Cerebellar cortex (tissue), 1 donor: ENCODE data around the gene ENO2.

Experiments used
- DNase-seq: peaks from one replicate; pipeline ENCODE4 v3.0.0-alpha.2; 2015; ENCODE audit warnings: low spot score

The ENO2 gene

DNA sequence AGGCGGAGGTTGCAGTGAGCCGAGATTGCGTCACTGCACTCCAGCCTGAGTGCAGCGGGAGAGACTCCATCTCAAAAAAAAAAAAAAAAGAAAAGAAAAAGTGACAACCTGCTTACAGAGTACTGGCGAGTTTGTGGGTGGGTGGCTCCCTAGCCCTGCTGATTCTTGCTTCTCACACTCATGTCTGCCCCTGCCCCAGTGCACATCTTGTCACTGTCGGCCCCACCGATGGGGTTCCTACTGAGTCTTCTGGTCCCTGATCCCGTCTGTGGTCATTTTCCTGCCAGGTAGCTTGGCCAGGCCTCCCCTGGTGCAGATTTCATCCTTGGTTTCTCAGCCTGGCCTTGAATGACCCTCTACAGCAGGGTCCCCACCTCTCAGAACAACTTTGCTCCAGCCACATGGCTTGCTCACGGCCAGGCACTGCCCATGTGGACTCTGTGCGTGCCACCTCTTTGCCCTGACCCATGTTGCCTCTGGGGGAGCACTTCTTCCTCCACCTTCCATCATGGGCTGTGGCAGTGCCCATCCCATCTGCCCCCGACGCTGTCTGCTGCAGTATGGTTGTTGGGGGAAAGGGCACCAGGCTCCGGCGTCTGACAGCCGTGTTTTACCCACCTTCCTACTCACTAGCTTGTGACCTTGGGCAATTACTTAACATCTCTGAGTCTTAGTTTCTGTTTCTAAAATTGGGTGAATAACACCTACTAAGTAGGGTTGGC lies 34.7 kb downstream of the ENO2 start:
- no peak for DNase-seq

DNA sequence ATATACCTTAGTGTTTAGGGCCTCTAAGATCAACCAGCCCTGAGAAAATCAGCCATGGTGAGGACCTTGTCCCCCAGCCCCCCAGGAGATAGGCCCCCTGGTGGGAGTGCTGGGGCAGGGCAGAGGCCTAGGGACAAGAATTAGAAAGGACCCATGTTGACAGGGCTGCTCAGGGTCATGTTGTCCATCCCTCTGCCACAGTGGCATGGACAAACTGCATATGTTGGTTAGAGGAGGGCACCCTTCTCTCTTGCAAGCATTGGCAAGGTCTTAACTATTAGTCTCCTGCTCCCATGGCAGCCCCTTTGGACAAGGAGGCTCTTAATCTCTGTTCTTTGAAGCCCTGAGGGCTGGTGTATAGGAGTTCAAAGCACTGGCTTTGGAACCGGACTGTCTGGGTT lies 36.0 kb downstream of the ENO2 start:
- DNase-seq, result no peak

DNA sequence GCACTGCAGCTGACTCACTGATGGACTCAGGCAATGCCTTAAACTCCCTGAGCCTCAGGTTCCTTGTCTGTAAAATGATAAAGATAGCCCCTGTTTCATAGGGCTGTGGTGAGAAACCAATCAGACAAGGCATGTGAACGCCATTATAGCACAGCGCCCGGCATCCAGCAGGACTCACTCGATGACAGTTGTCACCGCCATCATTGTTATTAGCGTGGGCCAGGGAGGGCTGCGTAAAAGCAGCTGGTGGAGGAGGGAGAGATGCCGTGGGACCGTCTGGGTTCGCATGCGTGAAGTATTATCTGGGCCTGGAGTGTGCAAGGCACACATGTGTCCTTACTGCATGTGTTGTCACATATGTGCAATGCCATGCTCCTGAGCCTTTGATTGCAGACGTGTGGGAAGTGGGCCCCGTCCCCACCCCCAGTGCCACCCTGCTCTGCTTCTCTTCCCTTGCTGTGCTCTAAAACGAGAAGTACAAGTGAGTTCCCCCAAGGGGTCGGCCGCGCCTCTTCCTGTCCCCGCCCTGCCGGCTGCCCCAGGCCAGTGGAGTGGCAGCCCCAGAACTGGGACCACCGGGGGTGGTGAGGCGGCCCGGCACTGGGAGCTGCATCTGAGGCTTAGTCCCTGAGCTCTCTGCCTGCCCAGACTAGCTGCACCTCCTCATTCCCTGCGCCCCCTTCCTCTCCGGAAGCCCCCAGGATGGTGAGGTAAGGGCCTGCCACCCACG lies 36.6 kb downstream of the ENO2 start, which contains the start of gene PTPN6:
TSS of gene PTPN6 (plus strand) at position 546 of the 730 bp plus-strand sequence. CDS start at position 703, 157 bp downstream.
- DNase-seq, result no peak

DNA sequence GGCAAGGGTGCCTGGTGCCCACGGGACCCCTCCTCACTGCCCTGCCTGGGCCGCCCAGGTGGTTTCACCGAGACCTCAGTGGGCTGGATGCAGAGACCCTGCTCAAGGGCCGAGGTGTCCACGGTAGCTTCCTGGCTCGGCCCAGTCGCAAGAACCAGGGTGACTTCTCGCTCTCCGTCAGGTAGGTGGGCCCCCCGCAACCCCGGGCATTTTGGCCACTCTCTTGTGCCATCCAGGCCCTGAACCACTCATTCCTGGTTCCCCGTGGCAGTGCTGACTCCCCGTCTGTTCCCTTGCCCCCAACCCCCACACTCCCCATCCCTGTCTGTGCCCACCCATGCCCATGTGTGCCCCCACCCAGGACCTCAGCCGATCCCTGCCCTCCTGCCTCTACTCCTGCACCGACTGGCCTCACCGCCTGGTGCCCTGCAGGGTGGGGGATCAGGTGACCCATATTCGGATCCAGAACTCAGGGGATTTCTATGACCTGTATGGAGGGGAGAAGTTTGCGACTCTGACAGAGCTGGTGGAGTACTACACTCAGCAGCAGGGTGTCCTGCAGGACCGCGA lies 37.3 kb downstream of the ENO2 start:
- DNase-seq, result no peak

DNA sequence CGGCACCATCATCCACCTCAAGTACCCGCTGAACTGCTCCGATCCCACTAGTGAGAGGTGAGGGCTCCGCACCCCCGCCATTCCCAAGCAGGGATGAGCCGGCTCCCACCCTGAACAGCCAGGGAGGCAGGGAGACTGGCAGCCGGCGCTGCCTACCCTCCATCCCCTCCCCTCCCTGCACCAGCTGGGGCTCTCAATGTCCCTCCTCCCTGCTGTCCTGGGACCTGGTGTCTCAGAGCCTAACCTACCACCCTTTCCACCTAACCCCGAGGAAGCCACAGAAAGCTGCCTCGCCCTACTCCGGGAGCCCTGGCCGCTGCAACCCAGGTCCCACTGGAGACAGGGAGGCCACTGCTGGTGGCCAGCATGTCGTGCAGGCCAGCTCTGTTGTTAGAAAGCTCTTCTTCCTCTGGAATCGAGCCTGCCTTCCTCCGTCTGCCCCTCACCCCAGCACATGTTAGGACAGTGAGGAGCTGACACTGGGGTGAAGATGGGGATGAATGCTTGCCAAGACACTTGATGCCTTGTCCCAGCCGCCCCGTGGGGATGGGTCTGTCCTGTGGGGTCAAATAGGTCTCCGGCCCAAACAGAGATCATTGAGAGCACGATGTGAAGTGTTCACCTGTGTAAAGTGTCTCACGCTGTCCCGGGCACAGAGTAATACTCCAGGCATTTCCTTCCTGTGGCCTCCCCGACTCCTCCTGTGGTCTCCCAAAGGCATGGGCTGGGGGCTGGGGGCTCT lies 37.9 kb downstream of the ENO2 start:
- no peak for DNase-seq

DNA sequence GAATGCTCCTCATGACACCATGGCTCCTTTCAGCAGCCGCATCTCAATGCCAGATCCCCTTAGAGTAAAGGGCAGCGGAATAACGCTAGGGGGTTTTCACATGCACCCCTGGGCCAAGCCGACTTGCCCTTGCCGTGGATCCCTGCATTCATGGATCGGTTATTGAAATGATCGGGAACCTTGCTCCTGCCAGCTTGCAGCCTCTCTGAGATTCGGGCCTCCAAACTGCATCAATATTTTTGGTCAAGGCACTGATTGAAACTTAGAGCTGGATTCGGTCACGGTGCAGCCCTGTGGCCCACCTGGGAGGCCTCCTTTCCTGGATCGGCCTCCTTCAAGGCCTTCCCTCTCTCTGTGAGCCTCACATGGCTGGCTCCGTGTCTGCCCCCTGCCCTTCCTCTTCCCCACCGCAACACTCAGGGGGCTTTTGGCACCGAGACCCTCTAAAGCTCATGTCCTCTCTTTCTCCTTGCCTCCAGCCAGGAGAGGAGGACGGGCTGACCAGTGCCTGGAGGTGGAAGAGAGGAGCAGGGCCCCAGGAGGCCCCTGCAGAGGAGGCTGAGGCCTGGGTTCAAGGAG lies 38.6 kb downstream of the ENO2 start:
- no peak for DNase-seq

DNA sequence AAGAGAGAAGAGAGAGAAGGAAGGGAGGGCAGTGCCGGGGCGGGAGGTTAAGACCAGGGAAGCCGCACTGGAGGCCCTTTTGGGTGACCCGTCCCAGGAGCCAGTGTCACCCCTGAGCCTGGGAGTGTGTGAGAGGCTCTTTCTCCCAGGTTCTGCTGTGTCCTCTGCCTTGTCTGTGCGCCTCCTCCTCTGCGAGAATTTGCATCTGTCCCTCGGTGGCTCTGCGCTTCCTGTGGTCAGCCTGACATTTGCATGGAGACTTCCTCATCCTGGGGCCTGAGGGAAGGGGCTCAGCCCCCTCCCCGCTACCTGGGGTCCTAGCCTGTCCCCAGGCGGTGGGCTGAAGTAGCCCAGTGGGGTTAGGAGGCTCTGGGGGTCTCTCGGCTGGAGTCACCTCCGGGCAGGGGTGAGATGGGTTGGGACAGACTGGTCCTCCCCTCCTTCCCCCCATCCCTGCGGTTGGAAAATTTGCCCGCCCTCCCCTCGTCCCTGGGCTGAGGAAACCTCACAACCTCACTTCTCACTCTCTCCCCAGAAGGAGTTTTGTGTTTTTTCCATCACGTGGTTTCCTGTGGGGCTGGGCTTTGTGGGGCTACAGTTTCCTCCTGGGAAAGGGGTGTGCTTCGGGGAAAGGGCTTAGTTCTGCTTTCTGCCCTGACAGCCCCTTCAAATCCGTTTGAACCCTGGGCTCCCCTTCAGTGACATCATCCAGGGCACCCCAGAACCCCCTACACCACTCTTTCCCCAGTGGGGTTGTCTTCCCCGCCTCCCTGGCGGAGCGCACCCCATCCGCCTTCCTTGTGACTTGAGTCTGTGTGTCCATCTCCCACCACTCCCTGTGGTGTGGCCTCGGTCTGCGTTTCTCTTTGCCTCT lies 39.3 kb downstream of the ENO2 start:
- DNase-seq, result no peak

DNA sequence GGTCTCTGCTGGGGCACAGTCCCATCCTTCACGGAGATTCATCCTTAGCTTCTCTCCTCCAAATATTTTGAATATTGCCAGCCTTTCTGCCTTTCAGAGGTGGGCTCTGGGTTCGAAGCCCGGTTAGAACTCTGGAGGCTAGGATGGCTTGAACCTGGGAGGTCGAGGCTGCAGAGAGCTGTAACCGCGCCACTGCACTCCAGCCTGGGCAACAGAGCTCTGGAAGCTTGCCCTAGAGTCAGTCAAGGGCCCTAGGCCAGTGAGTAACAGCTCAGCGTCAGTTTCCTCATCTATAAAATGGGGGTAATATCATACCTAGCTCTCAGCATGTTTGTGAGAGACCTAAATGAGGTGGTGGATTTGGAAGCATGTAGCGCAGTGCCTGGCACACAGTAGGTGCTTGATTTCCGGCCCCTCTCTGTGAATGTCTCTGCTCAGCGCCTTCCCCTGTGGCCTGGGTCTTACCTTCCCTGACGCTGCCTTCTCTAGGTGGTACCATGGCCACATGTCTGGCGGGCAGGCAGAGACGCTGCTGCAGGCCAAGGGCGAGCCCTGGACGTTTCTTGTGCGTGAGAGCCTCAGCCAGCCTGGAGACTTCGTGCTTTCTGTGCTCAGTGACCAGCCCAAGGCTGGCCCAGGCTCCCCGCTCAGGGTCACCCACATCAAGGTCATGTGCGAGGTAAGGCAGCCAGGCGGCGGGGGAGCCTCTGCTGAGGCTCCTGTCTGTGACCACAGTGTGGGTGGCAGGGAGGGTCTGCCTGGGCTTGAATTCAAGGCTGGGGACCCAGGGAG lies 40.1 kb downstream of the ENO2 start:
- no peak for DNase-seq

DNA sequence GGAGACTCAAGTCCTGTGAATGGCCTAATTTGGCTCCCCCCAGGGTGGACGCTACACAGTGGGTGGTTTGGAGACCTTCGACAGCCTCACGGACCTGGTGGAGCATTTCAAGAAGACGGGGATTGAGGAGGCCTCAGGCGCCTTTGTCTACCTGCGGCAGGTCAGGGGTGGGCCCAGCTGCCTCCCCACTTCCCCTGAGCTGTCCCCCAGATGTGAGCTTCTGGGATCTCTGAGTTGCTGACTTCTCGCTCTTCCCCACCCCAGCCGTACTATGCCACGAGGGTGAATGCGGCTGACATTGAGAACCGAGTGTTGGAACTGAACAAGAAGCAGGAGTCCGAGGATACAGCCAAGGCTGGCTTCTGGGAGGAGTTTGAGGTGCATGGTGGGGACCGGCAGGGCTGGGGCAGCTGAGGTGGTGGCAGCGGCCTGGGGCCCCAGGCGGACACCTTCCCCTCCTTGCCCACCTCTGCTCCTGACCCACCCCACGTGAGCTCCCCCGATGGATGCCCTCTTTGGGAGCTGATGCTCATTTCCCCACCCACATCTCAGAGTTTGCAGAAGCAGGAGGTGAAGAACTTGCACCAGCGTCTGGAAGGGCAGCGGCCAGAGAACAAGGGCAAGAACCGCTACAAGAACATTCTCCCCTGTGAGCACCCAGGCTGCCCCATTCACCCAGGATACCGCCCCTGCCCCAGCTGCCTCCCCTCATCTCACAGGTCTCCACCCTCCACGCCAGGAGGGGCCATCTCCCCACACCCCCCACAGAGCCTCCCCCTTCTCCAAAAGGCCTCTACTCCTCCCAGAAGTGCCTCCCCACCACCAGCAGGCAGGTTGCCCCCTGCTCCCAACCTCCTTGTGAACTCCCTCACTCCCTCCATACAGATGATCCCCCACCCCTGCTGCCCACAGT lies 41.0 kb downstream of the ENO2 start:
- no peak for DNase-seq

DNA sequence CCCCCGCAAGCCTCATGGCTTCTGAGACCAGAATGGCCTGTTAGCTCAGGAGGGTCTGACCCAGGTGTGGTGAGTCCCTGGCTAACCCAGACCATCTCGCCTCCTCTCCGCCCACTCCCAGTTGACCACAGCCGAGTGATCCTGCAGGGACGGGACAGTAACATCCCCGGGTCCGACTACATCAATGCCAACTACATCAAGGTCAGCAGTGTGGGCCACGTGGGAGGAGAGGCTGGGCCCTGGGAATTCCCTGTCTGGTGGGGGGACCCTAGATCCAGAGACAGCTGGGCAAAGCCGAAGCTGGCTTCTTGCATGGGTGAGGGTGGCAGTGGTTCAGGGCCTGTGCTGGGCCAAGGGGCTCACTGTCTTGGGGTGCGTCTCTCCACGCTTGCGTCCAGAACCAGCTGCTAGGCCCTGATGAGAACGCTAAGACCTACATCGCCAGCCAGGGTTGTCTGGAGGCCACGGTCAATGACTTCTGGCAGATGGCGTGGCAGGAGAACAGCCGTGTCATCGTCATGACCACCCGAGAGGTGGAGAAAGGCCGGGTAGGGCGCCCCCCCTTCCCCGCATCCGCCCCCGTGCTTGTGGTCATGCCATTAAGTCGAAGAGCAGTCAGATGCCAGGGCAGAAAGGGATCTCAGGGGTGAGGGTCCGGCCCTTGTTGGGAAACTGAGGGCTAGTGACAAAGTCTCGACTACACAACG lies 41.8 kb downstream of the ENO2 start:
- DNase-seq, result no peak

DNA sequence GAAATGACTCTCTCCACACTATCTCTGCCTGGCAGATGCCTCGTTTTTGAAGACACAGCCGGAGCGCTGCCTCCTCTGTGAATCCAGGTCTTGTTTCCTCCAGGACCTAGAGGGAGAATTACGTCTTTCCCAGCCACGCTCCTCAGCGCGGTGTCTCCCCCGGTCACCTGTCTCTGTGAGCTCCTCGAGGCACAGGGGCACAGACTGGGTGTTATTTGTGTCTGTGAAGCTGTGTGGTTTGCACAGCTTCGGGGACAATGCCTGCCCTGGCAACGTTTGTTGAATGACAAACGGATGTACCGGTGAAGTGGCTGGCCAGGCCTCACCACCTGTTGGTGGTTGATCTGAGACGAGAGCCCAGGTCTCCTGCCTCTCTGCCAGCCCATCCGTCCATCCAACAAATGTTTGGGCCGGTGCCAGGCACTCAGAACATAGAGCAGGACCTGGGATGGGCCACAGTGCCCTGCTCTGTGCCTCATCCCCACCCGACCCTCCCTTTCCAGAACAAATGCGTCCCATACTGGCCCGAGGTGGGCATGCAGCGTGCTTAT lies 42.8 kb downstream of the ENO2 start:
- DNase-seq, result no peak

DNA sequence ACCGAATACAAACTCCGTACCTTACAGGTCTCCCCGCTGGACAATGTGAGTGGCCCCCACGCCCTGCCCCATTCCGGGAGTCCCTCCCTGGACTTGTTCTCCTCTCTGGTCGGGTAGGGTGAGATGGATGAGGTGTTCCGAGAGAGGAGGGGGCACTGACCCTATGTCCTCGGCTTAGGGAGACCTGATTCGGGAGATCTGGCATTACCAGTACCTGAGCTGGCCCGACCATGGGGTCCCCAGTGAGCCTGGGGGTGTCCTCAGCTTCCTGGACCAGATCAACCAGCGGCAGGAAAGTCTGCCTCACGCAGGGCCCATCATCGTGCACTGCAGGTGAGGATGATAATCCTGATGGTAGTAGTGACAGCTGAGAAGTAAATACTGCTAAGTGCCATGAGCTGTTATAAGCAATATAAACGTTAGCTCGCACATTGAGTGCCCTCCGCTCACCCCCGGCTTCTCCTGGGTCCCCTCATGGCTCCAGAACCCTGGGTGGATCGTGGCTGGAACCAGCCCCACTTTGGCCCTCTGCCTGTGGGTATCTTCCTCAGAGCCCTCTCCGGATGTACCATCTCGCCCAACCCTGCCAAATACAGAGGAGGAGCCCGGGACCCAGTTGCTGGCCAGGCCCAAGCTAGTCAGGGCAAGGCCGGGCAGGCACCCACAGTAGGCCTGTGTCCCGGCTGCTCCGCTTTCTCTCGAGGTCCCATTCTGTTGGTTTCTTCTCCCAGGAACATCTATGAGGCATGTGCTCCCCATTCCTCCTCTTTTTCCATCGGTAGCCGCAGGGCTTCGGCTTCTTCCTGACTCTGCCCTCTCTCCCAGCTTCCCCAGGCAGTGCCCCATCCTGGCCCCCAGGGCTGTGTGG lies 43.6 kb downstream of the ENO2 start:
- no peak for DNase-seq

DNA sequence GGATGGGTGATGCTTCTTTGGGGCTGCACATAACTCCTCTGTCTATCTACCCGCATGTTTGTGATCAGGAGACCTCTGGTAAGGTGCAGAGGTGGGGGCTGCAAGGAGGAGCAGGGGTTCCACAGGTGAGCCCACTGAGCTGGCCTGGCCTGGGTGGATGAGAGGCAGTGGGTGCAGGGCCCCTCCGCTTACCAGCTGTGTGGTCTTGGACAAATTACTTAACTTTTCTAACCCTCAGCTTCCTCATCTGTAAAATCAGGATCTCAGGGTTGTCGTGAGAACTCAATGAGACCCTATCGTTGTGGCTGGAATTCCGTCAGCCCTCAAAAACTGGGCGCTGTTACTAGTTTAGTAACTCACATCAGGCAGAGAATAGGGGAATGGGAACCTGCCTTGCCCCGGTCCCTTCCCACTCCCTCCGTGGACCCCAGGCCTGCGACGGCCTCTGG lies 44.3 kb downstream of the ENO2 start:
- no peak for DNase-seq

DNA sequence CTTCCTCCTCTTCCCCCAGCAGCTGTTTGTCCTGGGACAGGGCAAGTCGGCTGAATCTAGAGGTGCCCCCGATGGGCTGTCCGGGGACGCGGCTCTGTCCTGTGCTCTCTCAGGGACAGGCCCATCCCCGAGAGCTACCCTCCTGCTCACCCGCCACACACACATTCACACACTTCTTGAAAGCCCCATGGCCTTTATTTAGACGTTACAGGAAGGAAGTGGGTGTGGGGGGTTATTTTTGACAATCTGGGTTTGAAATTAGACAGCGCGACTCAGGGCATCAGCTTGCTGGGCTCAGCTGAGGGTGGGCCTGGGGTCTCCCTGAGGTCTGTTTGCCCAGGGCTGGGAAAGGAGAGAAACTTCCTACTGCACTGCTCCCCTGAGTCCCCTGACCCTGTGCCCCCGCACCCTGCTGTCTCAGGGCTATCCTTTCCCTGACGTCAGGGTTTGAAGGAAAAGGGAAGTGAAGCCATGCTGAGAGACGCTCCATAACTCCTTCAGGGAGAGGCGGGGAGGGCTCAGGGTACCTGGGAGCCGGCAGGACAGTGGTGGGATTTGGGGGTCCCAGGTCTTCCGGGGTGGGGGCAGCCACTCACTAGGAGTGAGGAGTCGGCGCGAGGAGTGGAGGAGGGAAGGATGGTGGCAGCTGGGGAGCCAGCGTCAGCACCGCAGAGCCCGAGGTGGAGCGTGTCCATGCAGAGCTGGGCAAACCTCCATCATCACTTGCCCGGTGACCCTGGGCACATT lies 44.9 kb downstream of the ENO2 start:
- no peak for DNase-seq

DNA sequence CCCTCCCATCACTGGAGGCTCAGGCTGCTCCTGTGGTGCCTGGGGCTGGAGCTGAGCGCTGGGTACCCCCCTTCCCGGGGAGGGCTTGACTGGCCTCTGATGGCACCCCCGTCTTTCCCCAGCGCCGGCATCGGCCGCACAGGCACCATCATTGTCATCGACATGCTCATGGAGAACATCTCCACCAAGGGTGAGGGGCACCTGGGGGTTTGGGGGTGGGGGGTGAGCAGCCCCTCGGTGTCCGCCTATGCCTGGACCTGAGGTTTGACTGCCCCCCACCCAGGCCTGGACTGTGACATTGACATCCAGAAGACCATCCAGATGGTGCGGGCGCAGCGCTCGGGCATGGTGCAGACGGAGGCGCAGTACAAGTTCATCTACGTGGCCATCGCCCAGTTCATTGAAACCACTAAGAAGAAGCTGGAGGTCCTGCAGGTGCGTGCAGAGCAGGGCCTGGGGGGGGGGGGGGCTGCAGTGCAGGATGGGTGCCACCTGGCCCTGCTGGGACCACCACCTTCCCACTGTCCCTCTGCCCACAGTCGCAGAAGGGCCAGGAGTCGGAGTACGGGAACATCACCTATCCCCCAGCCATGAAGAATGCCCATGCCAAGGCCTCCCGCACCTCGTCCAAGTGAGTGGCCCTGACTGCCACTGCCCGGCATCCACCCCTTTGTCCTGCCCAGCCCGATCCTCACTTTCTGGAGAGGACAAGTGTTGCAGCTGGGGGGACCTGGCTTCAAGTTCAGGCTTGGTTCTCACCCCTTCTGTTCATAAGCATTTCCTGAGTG lies 45.6 kb downstream of the ENO2 start:
- DNase-seq, result no peak
